ENCODE measurements around the gene DRAM1.
A peak's percentile ranks its signal among the peaks of the same experiment; 100 is the strongest.
"Not testable (repeated sequence)": the region's sequence is repeated elsewhere in the genome, so short reads cannot be mapped to it uniquely, and the experiment has no call there.

DRAM1 gene

GRCh38 chr12:101908395-101908794 lies 31.0 kb downstream of the DRAM1 start:
- no peak for DNase-seq

GRCh38 chr12:101909646-101910045 lies 32.3 kb downstream of the DRAM1 start:
- no peak for DNase-seq

- no peak for DNase-seq
These were observed 38.5 kb downstream of the DRAM1 start for GRCh38 chr12:101915841-101916240.

GRCh38 chr12:101918805-101919204 lies 41.4 kb downstream of the DRAM1 start:
- DNase-seq = not testable (repeated sequence)

GRCh38 chr12:101919447-101919846 lies 42.1 kb downstream of the DRAM1 start:
- no peak for DNase-seq

GRCh38 chr12:101920906-101921305 lies 43.5 kb downstream of the DRAM1 start:
- DNase-seq = no peak

- no peak for DNase-seq
These were observed 45.8 kb downstream of the DRAM1 start for GRCh38 chr12:101923045-101923718.

- DNase-seq = no peak
These were observed 47.2 kb downstream of the DRAM1 start for GRCh38 chr12:101924618-101925017.

- DNase-seq = no peak
These were observed 48.0 kb downstream of the DRAM1 start for GRCh38 chr12:101925361-101925760.

GRCh38 chr12:101925935-101926334 lies 48.6 kb downstream of the DRAM1 start:
- no peak for DNase-seq

- no peak for DNase-seq
These were observed 49.7 kb downstream of the DRAM1 start for GRCh38 chr12:101927036-101927435.

GRCh38 chr12:101927999-101928398 lies 50.6 kb downstream of the DRAM1 start:
- DNase-seq = no peak

GRCh38 chr12:101928556-101928955 lies 51.2 kb downstream of the DRAM1 start:
- DNase-seq = no peak

GRCh38 chr12:101929365-101930041 lies 52.1 kb downstream of the DRAM1 start:
- DNase-seq = no peak

- DNase-seq = no peak
These were observed 54.3 kb downstream of the DRAM1 start for GRCh38 chr12:101931498-101932326.

GRCh38 chr12:101933866-101934514 lies 56.6 kb downstream of the DRAM1 start:
- DNase-seq = no peak

- DNase-seq = peak; percentile 29
These were observed 58.7 kb downstream of the DRAM1 start for GRCh38 chr12:101935890-101936746.

- DNase-seq = no peak
These were observed 61.9 kb downstream of the DRAM1 start for GRCh38 chr12:101939306-101939705.

GRCh38 chr12:101939856-101940265 lies 62.5 kb downstream of the DRAM1 start:
- DNase-seq = no peak

GRCh38 chr12:101940400-101940950 lies 63.1 kb downstream of the DRAM1 start:
- DNase-seq = no peak

- no peak for DNase-seq
These were observed 64.2 kb downstream of the DRAM1 start for GRCh38 chr12:101941306-101942249.

Data from DMS 273 treated with DMSO at 0.1 percent for 48 hours (cell line).